ENCODE measurements around the gene CLDND1. TPM values are rescaled to one million over a fixed set of nuclear protein-coding genes. Genes with fewer than 3 reads are reported as not detected.
"Not testable (repeated sequence)": the region's sequence is repeated elsewhere in the genome, so short reads cannot be mapped to it uniquely, and the experiment has no call there.

CLDND1 gene
- total RNA-seq, 1 donor from 2014 or later = 63.7 TPM

GRCh38 chr3:98559769-98560168 is 37.1 kb upstream of the CLDND1 start:
- not testable (repeated sequence) for H3K9ac ChIP-seq (ENCODE audit: low read depth in 1 of 3, low read length in 3 of 3); H3K36me3 ChIP-seq (ENCODE audit: control insufficient read depth in 3 of 3, insufficient read depth in 3 of 3, low read length in 3 of 3); H3K9me3 ChIP-seq (ENCODE audit: control insufficient read depth in 3 of 3, low read length in 3 of 3); H3K27ac ChIP-seq (ENCODE audit: low read depth, low read length); H3K4me3 ChIP-seq (ENCODE audit: low read length in 3 of 3); H3K27me3 ChIP-seq (ENCODE audit: control insufficient read depth in 3 of 3, insufficient read depth in 3 of 3, low read length in 3 of 3); H3K4me1 ChIP-seq (ENCODE audit: control insufficient read depth in 3 of 3, insufficient read depth in 3 of 3, low read length in 3 of 3)

- no peaks in the 10 kb centered on the region for H3K4me1 ChIP-seq (ENCODE audit: control insufficient read depth in 3 of 3, insufficient read depth in 3 of 3, low read length in 3 of 3)
These were observed 35.6 kb upstream of the CLDND1 start for GRCh38 chr3:98558100-98558827.

GRCh38 chr3:98557324-98558010 is 34.8 kb upstream of the CLDND1 start:
- Histone ChIP-seq H3K36me3 (ENCODE audit: control insufficient read depth in 3 of 3, insufficient read depth in 3 of 3, low read length in 3 of 3) (no peaks in the 10 kb centered on the region), H3K27me3 (ENCODE audit: control insufficient read depth in 3 of 3, insufficient read depth in 3 of 3, low read length in 3 of 3) (peaks cover 0 to 2% (median 0%) of the 10 kb centered on the region in 3 donors), H3K4me3 (ENCODE audit: low read length in 3 of 3) (no peak overlapping the region), H3K9ac (ENCODE audit: low read depth in 1 of 3, low read length in 3 of 3) (no peak overlapping the region), H3K9me3 (ENCODE audit: control insufficient read depth in 3 of 3, low read length in 3 of 3) (no peaks in the 10 kb centered on the region), H3K4me1 (ENCODE audit: control insufficient read depth in 3 of 3, insufficient read depth in 3 of 3, low read length in 3 of 3) (no peaks in the 10 kb centered on the region), H3K27ac (ENCODE audit: low read depth, low read length) (no peak overlapping the region)

More at GRCh38 chr3:98558100-98558827, 35.6 kb upstream of the CLDND1 start:
- Histone ChIP-seq H3K9me3 (ENCODE audit: control insufficient read depth in 3 of 3, low read length in 3 of 3) (no peaks in the 10 kb centered on the region), H3K36me3 (ENCODE audit: control insufficient read depth in 3 of 3, insufficient read depth in 3 of 3, low read length in 3 of 3) (no peaks in the 10 kb centered on the region), H3K27ac (ENCODE audit: low read depth, low read length) (no peak overlapping the region), H3K4me3 (ENCODE audit: low read length in 3 of 3) (no peak overlapping the region), H3K9ac (ENCODE audit: low read depth in 1 of 3, low read length in 3 of 3) (no peak overlapping the region), H3K27me3 (ENCODE audit: control insufficient read depth in 3 of 3, insufficient read depth in 3 of 3, low read length in 3 of 3) (peaks cover 0 to 2% (median 0%) of the 10 kb centered on the region in 3 donors)

- Histone ChIP-seq H3K27me3 (ENCODE audit: control insufficient read depth in 3 of 3, insufficient read depth in 3 of 3, low read length in 3 of 3) (peaks cover 0 to 2% (median 0%) of the 10 kb centered on the region in 3 donors), H3K27ac (ENCODE audit: low read depth, low read length) (no peak overlapping the region)
These were observed 33.7 kb upstream of the CLDND1 start for GRCh38 chr3:98556164-98557130.

GRCh38 chr3:98555025-98555379 is 32.3 kb upstream of the CLDND1 start:
- Histone ChIP-seq H3K36me3 (ENCODE audit: control insufficient read depth in 3 of 3, insufficient read depth in 3 of 3, low read length in 3 of 3) (no peaks in the 10 kb centered on the region), H3K9ac (ENCODE audit: low read depth in 1 of 3, low read length in 3 of 3) (no peak overlapping the region), H3K27me3 (ENCODE audit: control insufficient read depth in 3 of 3, insufficient read depth in 3 of 3, low read length in 3 of 3) (peaks cover 0 to 2% (median 0%) of the 10 kb centered on the region in 3 donors), H3K27ac (ENCODE audit: low read depth, low read length) (no peak overlapping the region), H3K4me3 (ENCODE audit: low read length in 3 of 3) (no peak overlapping the region), H3K9me3 (ENCODE audit: control insufficient read depth in 3 of 3, low read length in 3 of 3) (no peaks in the 10 kb centered on the region), H3K4me1 (ENCODE audit: control insufficient read depth in 3 of 3, insufficient read depth in 3 of 3, low read length in 3 of 3) (no peaks in the 10 kb centered on the region)

More at GRCh38 chr3:98556164-98557130, 33.7 kb upstream of the CLDND1 start:
- Histone ChIP-seq H3K4me1 (ENCODE audit: control insufficient read depth in 3 of 3, insufficient read depth in 3 of 3, low read length in 3 of 3) (no peaks in the 10 kb centered on the region), H3K36me3 (ENCODE audit: control insufficient read depth in 3 of 3, insufficient read depth in 3 of 3, low read length in 3 of 3) (no peaks in the 10 kb centered on the region), H3K9me3 (ENCODE audit: control insufficient read depth in 3 of 3, low read length in 3 of 3) (no peaks in the 10 kb centered on the region), H3K4me3 (ENCODE audit: low read length in 3 of 3) (no peak overlapping the region), H3K9ac (ENCODE audit: low read depth in 1 of 3, low read length in 3 of 3) (no peak overlapping the region)

- H3K4me3 ChIP-seq (ENCODE audit: low read length in 3 of 3) = no peak overlapping the region
- H3K9me3 ChIP-seq (ENCODE audit: control insufficient read depth in 3 of 3, low read length in 3 of 3) = no peaks in the 10 kb centered on the region
- H3K4me1 ChIP-seq (ENCODE audit: control insufficient read depth in 3 of 3, insufficient read depth in 3 of 3, low read length in 3 of 3) = no peaks in the 10 kb centered on the region
- H3K27ac ChIP-seq (ENCODE audit: low read depth, low read length) = no peak overlapping the region
- peaks cover 0 to 2% (median 0%) of the 10 kb centered on the region in 3 donors for H3K27me3 ChIP-seq (ENCODE audit: control insufficient read depth in 3 of 3, insufficient read depth in 3 of 3, low read length in 3 of 3)
- no peaks in the 10 kb centered on the region for H3K36me3 ChIP-seq (ENCODE audit: control insufficient read depth in 3 of 3, insufficient read depth in 3 of 3, low read length in 3 of 3)
- no peak overlapping the region for H3K9ac ChIP-seq (ENCODE audit: low read depth in 1 of 3, low read length in 3 of 3)
These were observed 31.9 kb upstream of the CLDND1 start for GRCh38 chr3:98554580-98554979.

- H3K36me3 ChIP-seq (ENCODE audit: control insufficient read depth in 3 of 3, insufficient read depth in 3 of 3, low read length in 3 of 3) = no peaks in the 10 kb centered on the region
- no peak overlapping the region for H3K27ac ChIP-seq (ENCODE audit: low read depth, low read length)
- H3K4me3 ChIP-seq (ENCODE audit: low read length in 3 of 3) = no peak overlapping the region
- H3K9ac ChIP-seq (ENCODE audit: low read depth in 1 of 3, low read length in 3 of 3) = no peak overlapping the region
- H3K9me3 ChIP-seq (ENCODE audit: control insufficient read depth in 3 of 3, low read length in 3 of 3) = no peaks in the 10 kb centered on the region
- no peaks in the 10 kb centered on the region for H3K4me1 ChIP-seq (ENCODE audit: control insufficient read depth in 3 of 3, insufficient read depth in 3 of 3, low read length in 3 of 3)
- H3K27me3 ChIP-seq (ENCODE audit: control insufficient read depth in 3 of 3, insufficient read depth in 3 of 3, low read length in 3 of 3) = peaks cover 0 to 2% (median 0%) of the 10 kb centered on the region in 3 donors
These were observed 31.1 kb upstream of the CLDND1 start for GRCh38 chr3:98553753-98554152.

GRCh38 chr3:98553021-98553563 is 30.4 kb upstream of the CLDND1 start:
- H3K27ac ChIP-seq (ENCODE audit: low read depth, low read length) = no peak overlapping the region
- H3K9ac ChIP-seq (ENCODE audit: low read depth in 1 of 3, low read length in 3 of 3) = no peak overlapping the region
- H3K4me1 ChIP-seq (ENCODE audit: control insufficient read depth in 3 of 3, insufficient read depth in 3 of 3, low read length in 3 of 3) = no peaks in the 10 kb centered on the region

GRCh38 chr3:98552232-98553020 is 29.7 kb upstream of the CLDND1 start:
- no peak overlapping the region for H3K27ac ChIP-seq (ENCODE audit: low read depth, low read length)
- H3K4me3 ChIP-seq (ENCODE audit: low read length in 3 of 3) = no peak overlapping the region

More at GRCh38 chr3:98553021-98553563, 30.4 kb upstream of the CLDND1 start:
- H3K4me3 ChIP-seq (ENCODE audit: low read length in 3 of 3) = no peak overlapping the region
- no peaks in the 10 kb centered on the region for H3K9me3 ChIP-seq (ENCODE audit: control insufficient read depth in 3 of 3, low read length in 3 of 3)
- no peaks in the 10 kb centered on the region for H3K36me3 ChIP-seq (ENCODE audit: control insufficient read depth in 3 of 3, insufficient read depth in 3 of 3, low read length in 3 of 3)
- peaks cover 0 to 2% (median 0%) of the 10 kb centered on the region in 3 donors for H3K27me3 ChIP-seq (ENCODE audit: control insufficient read depth in 3 of 3, insufficient read depth in 3 of 3, low read length in 3 of 3)

More at GRCh38 chr3:98552232-98553020, 29.7 kb upstream of the CLDND1 start:
- no peaks in the 10 kb centered on the region for H3K36me3 ChIP-seq (ENCODE audit: control insufficient read depth in 3 of 3, insufficient read depth in 3 of 3, low read length in 3 of 3)
- no peak overlapping the region for H3K9ac ChIP-seq (ENCODE audit: low read depth in 1 of 3, low read length in 3 of 3)
- no peaks in the 10 kb centered on the region for H3K9me3 ChIP-seq (ENCODE audit: control insufficient read depth in 3 of 3, low read length in 3 of 3)
- H3K4me1 ChIP-seq (ENCODE audit: control insufficient read depth in 3 of 3, insufficient read depth in 3 of 3, low read length in 3 of 3) = no peaks in the 10 kb centered on the region
- peaks cover 0 to 2% (median 0%) of the 10 kb centered on the region in 3 donors for H3K27me3 ChIP-seq (ENCODE audit: control insufficient read depth in 3 of 3, insufficient read depth in 3 of 3, low read length in 3 of 3)
